PFSK-1 (cell line): Measurements from ENCODE around the gene NDUFAF3.

Experiments used
- POLR2AphosphoS5 ChIP-seq: IDR thresholded peaks from 2 replicates; pipeline ENCODE4 v1.6.1; 2012; ENCODE audit warnings: low read depth, mild to moderate bottlenecking, control low read depth, low read length, moderate library complexity
- TAF1 ChIP-seq: IDR thresholded peaks from 2 replicates; pipeline ENCODE4 v1.6.1; 2012; ENCODE audit warnings: low read length, control low read depth, borderline replicate concordance; ENCODE audit not compliant: insufficient read depth

- TF ChIP-seq TAF1, result no peak
- no peak for TF ChIP-seq POLR2AphosphoS5
Measured at GRCh38 chr3:49032646-49033304, 10.9 kb downstream of the NDUFAF3 start.
